Glomerular endothelial cell (primary cell): ENCODE results near the gene MYO1G. TPM values are rescaled to one million over a fixed set of nuclear protein-coding genes. Genes with fewer than 3 reads are reported as not detected.
"Not testable (repeated sequence)": the region's sequence is repeated elsewhere in the genome, so short reads cannot be mapped to it uniquely, and the experiment has no call there.

ENCODE experiments used
- DNase-seq: peaks from one replicate; pipeline ENCODE4 v3.0.0-alpha.2; 2011; ENCODE audit warnings: low read depth, low spot score; ENCODE audit errors: extremely low read depth
- total RNA-seq: library from RNA; depleted of rRNA; stranded (reverse); fragments of >200 nt; gene quantifications from 2 replicates; pipeline ENCODE4 v1.2.3, GENCODE V29; 2015

The MYO1G gene
- not detected in 2 replicates for total RNA-seq

GRCh38 chr7:44978511-44979366 is at the start of gene MYO1G:
Gene MYO1G, minus strand, starts transcription at chr7:44979015. Its CDS starts 54 bp downstream, at chr7:44978961.
- DNase-seq, result no peak

DNA sequence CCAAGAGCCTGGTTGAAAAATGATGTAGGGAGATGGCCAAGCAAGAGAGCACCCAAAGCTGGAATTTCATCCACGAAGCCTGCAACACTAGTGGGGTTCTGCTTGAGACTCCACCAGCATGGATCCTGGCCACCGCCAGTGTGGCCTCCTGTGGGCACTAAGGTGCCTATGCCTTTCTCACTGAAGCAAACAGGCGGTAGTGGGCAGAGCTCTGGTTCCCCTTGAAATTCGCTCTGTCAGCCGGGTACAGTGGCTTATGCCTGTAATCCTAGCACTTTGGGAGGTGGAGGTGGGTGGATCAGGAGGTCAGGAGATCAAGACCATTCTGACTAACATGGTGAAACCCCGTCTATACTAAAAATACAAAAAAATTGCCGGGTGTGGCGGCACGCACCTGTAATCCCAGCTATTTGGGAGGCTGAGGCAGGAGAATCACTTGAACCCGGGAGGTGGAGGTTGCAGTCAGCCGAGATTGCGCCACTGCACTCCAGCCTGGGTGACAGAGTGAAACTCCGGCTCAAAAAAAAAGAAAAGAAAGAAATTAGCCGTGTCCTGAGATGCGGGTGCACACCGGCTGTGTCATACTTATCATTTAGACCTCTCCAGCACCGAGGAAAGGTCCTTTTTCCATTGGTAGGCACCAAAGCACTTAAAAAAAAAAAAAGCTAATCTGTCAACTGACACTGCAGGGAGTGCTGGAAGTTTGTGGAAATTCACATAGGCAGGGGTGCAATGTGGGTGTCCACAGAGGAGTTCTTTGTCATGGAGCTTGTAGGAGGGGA is 49.5 kb upstream of the MYO1G start:
- no peak for DNase-seq

DNA sequence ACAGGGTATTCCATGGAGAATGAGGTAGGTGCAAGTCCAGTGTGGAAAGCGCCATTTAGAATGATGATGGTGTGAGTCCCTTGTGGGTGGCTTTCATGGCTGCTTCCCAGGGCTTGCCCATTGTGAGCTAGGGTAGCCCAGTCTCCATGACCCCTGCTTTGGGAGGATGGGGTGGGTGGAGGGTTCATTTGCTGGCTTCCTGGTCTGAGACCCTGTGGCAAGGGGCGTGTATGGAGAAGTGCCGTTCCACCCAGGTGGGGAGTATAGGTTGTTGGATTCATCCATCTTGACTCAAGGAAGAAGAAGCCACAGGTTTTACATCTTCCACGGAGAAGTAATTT is 48.9 kb upstream of the MYO1G start:
- no peak for DNase-seq

DNA sequence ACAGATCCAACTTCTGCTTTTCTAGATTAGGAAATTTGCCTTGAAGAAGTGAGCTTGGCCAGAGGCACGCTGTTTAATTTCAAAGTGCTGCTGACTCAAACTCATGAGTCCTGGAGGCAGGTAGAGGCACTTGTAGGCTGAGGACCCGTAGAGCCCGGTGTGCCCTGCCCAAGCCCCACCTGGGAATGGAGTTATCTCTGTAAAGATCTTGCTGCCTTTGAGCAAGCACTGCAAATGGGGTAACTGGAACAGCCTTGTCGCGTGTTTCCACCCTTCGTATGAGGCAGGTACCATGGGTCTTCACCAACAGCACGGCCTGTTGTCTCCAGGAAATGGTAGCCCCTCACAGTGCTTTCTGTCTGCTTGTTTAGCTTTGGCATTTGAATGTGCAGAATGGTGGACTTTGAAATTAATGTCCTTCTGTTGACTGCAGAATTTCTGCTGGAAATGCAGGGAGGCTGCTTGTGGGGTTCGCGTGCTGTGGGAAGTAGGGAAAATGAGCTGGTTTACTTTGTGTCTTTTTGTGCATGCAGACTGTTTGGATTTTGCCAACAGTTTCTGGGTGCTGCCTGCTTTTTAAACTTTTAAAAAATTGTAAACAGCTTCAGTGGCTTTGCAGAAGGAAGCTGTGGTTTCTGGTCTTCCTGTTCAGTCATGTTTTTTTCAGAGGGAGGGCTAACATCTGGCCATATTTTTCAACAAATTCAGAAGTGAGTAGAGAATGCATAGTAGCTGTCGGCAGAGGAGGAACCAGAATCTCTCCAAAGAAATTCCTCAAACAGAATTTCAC is 48.4 kb upstream of the MYO1G start:
- no peak for DNase-seq

DNA sequence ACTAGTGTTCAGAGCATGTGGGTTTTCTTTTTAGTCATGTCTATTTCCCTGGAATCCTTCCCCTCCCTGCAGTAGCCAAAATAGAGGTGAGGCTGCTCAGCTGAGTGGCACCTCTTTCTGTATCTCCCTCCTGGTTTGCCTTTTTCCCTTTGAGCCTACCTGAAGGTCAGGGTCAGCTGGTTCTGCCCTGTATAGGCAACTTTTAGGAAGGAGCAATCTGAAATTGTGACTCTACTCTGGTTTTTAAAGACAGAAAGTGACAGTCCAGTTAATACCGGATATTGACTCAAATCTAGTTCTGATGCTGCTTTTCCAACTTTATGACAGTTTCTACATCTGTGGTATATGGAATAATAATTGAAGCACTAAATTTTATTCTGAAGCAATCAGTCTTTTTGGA is 47.2 kb upstream of the MYO1G start:
- no peak for DNase-seq

- DNase-seq, result not testable (repeated sequence)
Measured at GRCh38 chr7:45025473-45025872, 46.7 kb upstream of the MYO1G start.

GRCh38 chr7:45024126-45024744 is 45.4 kb upstream of the MYO1G start:
- DNase-seq, result no peak

DNA sequence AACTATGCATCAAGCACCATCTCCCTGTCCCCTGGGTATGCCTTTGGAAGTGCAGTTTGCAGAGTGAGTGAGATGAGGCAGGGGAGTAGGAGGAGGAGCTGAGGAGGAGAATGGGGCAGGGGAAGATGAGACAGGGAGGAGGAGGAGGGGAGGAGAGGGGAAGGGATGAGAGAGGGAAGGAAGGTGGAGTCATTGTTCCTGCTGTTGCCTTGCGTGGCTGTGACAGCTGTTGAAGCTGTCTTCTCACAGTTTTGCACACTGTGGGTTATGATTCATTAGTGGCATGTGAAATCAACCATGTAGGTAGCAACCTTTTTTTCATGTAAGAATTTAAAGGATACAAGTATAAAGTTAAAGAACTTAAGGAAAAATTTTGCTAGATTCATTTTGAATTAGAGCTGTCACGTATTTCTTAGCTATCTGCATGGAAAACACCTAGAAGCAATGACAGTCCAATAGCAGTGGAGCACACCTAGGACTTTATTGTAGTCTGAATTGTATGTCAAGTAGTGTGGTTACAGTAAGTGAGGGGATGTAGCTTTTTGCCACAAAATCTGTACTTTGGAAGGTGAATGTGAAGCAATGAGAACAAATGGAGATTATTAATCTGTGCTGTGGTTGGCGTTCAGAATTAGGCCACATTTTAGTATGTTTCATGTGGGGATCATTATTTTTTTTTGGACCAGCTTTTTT is 42.9 kb upstream of the MYO1G start:
- no peak for DNase-seq

DNA sequence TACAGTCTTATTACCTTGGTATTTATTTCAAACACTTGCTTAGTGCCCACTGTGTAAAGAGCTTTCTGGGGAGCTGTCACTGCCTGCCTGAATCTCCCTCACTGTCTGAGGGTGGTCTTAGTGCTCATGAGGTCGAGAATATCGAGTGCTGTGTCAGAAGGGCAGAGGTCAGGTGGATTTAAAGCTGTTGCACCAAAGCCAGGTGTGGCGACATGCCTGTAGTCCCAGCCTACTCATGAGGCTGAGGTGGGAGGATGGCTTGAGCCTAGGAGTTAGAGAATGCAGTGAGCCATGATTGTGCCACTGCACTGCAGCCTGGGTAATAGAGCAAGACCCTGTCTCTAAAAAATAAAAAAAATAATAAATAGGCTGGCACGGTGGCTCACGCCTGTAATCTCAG is 42.1 kb upstream of the MYO1G start:
- DNase-seq, result no peak

DNA sequence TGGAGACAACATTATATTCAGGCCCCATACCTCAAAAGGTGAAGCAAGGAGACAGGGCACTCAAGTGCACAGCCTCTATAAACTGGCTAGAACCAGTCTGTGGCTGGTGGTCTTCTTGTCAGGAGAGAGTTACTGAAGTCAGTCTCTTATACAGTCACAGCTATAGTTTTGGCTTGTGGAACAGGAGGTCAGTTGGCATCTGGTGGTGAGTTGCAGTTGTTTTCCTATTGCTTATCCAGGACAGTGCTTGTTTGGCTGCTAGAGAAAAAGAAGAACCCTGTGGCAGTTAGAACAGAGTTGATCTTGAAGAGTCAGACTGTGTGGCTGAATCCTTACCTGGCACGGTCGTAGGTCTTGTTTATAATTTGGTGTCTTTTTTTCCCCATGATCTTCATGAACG is 38.4 kb upstream of the MYO1G start:
- no peak for DNase-seq

DNA sequence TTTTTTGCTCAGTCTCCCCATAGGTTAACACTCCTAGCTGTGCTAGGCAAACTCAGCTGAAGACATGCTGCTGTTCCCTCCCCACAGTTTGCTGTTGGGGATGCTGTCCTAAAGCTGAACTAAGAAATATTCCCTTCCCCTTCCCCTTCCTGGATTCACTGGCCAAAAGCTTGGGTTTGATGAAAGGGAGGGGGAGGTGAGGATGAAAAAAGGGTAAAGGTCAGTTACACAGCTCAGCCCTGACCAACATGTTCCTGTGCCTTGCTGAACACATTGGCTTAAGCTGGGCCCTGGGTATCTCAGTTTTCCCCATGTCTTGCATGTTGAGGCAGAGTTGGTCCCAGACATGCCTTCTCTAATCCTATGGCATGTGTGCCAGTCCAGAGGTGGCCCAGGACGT is 36.5 kb upstream of the MYO1G start:
- no peak for DNase-seq

DNA sequence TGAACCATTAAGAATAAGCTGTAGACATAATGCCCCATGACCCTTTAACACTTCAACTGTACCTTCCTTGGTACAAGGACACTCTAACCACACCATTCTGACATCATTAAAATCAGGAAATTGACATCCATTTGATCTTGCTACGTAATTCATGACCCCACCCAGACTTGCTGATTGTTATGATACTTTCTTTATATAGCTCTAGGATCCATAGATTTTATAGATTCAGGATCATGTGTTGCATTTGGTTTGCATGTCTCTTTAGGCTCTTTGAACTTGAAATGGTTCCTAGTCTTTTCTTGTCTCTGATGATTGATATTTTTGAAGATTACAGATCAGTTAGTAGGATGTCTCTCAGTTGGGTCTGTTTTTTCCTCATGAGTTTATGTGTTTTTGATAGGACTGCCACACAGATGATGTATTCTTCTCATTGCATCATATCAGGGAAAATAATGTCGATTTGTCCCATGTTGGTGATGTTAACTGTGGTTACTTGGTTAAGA is 34.7 kb upstream of the MYO1G start:
- no peak for DNase-seq

DNA sequence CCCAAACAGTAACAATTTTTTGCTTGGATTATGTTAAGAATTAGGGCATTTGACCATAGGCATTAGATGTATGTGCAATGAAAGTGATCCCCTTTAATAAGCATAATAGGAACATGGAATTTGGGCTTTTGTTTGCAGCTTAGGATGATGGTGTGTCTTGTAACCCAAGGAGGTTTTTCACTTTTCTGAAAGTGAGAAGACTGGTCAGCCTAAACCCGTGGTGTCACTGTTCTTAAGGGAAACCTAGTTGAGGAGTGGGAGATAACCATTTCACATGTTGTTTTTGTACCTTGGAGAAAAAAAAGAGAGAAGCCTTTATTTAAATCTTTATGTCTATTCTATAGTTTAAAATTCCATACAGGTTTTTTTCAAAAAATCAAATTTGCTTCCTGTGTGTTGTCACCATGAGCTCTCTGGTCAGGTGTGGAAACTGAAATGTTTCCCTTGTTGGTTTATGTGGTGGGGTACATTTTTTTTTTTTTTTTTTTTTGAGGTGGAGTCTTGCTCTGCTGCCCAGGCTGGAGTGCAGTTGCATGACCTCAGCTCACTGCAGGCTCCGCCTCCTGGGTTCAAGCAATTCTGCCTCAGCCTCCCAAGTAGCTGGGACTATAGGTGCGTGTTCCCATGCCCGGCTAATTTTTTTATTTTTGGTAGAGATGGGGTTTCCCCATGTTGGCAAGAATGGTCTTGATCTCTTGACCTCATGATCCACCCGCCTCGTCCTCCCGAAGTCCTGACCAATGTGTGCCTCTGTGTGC is 28.9 kb upstream of the MYO1G start:
- DNase-seq, result no peak

DNA sequence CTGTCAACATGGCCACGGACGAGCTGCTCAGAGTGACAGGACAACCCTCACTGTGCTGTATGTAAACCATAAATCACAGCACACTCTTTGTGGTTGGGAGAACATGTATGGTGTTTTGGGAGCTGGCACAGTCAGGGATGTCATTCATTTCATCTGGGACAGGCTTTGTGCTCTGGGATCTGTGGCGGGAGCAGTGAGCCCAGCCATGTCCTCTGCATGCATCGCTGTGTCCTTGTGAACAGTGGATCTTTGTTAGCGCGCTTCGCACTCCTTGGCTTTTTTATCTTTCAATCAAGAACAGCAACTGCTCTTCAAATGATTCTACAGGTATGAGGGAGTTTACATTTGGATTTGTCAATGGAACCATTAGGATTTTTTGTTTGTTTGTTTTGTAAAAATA is 28.3 kb upstream of the MYO1G start:
- no peak for DNase-seq

DNA sequence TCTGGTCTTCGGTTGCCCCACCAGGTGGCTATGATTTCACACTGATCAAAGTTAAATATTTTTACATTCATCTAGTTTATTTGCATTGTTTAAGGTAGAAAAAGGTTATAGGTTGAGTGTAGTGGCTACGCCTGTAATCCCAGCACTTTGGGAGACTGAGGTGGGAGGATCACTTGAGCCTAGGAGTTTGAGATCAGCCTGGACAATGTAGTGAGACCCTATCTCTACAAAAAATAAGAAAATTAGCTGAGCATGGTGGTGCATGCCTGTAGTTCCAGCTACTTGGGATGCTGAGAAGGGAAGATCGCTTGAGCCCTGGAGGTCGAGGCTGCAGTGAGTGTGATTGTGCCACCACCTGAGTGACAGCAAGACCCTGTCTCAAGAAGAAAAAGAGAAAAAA is 25.0 kb upstream of the MYO1G start:
- no peak for DNase-seq

GRCh38 chr7:45001826-45002225 is 23.0 kb upstream of the MYO1G start:
- no peak for DNase-seq

DNA sequence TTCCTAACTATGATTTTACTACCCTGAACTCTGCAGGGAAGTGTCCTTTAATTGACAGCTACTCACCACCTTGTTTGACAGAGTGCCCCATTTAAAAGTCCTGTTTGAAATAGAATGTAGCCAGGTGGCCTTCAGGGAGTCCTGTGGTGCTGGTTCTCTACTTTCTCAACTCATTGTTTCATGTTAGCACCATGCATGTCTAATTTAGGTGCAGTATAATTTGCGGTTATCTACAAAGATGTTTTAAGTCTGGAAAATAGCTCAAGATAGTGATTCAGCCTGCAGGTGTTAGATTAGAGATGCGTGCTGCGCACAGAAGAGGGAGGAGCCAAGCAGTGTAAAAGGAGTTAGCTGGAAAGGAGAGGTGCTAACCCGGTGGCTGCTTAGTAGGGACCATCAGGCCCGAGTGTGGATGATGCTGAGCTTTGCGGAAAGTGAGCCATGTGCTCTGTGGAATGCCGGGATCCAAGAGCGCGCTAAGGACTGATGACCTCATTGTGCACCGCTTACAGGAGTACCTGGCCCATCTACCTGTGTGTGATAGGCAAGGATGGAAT is 22.4 kb upstream of the MYO1G start:
- DNase-seq, result no peak

DNA sequence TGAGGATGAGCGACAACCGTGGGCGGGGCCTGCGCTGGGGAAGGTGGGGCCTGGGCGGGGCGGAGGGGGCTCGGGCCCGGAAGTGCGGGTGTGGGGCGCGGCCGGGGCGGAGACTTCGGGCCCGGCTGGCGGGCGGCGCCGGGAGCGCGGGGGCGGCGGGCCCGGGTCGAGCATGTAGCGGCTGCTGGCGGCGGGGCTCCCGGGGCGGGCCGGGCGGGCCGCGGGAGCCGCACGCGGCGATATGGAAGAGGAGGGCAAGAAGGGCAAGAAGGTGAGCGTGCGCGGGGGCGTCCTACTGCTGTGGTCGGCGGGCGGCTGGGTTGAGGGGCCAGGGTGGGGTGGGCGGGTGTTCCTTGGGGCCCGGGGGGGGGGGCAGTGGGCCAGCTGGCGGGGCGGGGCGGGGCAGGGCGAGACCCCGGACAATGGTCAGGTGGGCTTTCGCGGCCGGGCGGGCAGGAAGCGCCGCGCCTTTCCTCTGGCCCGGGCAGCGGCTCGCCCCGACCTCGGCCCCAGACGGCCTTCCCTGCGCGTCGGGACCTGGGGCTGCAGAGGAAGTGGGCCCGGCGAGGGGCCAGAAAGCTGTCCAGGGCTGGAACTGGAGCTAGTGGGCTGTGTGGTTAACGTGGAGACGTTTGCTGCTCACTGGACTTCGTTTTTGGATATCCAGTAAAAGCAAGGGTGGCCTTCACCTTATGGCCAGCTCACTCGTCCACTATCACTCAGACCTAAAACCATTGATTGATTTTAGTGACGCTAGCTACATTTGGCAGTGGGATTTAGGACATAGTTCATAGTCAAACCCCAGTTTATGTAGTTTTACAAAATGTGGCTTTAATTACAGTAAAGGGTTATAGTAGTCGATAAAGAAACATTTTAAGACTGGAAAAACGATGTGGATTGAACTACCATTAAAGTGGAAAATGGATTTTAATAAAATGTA is 21.5 kb upstream of the MYO1G start, which contains the start of gene CCM2:
Gene CCM2 (plus strand): TSS at position 109 of the 940 bp plus-strand sequence. CDS start 133 bp downstream, at position 242.
- no peak for DNase-seq
